NB4 (cell line): ENCODE data around the gene EPB41L2.

Source experiments
- CTCF ChIP-seq: IDR thresholded peaks from one replicate; pipeline ENCODE4 v1.5.1; 2012; ENCODE audit warnings: low read depth, low read length
- MAX ChIP-seq: IDR thresholded peaks from 2 replicates; pipeline ENCODE4 v1.6.1; 2011; ENCODE audit warnings: low read depth, low read length
- POLR2A ChIP-seq: IDR thresholded peaks from 2 replicates; pipeline ENCODE4 v1.6.1; 2011; ENCODE audit warnings: mild to moderate bottlenecking; ENCODE audit not compliant: insufficient read length; ENCODE audit errors: extremely low read depth

- TF ChIP-seq POLR2A (no peak), CTCF (no peak), MAX (no peak)
Measured at GRCh38 chr6:130933712-130934200, 129.3 kb downstream of the EPB41L2 start.
